Measurements from ENCODE around the gene DCN. TPM values are rescaled to one million over a fixed set of nuclear protein-coding genes. Genes with fewer than 3 reads are reported as not detected.

Gene DCN
- total RNA-seq, 1 donor, result 1,400 TPM

- H3K79me2 ChIP-seq (ENCODE audit: insufficient read depth, low read length), result peaks cover 15% of the 10 kb centered on the region
- H3K9me3 ChIP-seq (ENCODE audit: low read depth, low read length), result no peaks in the 10 kb centered on the region
- TF ChIP-seq, protein P1, sequence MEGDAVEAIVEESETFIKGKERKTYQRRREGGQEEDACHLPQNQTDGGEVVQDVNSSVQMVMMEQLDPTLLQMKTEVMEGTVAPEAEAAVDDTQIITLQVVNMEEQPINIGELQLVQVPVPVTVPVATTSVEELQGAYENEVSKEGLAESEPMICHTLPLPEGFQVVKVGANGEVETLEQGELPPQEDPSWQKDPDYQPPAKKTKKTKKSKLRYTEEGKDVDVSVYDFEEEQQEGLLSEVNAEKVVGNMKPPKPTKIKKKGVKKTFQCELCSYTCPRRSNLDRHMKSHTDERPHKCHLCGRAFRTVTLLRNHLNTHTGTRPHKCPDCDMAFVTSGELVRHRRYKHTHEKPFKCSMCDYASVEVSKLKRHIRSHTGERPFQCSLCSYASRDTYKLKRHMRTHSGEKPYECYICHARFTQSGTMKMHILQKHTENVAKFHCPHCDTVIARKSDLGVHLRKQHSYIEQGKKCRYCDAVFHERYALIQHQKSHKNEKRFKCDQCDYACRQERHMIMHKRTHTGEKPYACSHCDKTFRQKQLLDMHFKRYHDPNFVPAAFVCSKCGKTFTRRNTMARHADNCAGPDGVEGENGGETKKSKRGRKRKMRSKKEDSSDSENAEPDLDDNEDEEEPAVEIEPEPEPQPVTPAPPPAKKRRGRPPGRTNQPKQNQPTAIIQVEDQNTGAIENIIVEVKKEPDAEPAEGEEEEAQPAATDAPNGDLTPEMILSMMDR (IDR thresholded peaks at IDR 0.05; ENCODE audit: extremely low read depth, low read depth, low read length), result no peak
- H3K27me3 ChIP-seq (ENCODE audit: insufficient read depth, low read length), result no peaks in the 10 kb centered on the region
- no peak overlapping the region for H3K4me2 ChIP-seq (ENCODE audit: insufficient read depth, low read length)
- no peaks in the 10 kb centered on the region for H3K36me3 ChIP-seq (ENCODE audit: insufficient read depth, low read length)
- no peak overlapping the region for H3K4me3 ChIP-seq (ENCODE audit: insufficient read depth, low read length)
- no peak overlapping the region for H3K27ac ChIP-seq (ENCODE audit: low read depth, low read length)
- peaks cover 34% of the 10 kb centered on the region for H3K4me1 ChIP-seq (ENCODE audit: insufficient read depth, low read length)
- no peaks in the 10 kb centered on the region for H4K20me1 ChIP-seq (ENCODE audit: insufficient read depth, low read length)
- no peak overlapping the region for H2AFZ ChIP-seq (ENCODE audit: low read length)
- DNase-seq (ENCODE audit: insufficient read length, low spot score, missing footprints), result no peak
These were observed 2.8 kb upstream of the DCN start for GRCh38 chr12:91185421-91185820.

DNA sequence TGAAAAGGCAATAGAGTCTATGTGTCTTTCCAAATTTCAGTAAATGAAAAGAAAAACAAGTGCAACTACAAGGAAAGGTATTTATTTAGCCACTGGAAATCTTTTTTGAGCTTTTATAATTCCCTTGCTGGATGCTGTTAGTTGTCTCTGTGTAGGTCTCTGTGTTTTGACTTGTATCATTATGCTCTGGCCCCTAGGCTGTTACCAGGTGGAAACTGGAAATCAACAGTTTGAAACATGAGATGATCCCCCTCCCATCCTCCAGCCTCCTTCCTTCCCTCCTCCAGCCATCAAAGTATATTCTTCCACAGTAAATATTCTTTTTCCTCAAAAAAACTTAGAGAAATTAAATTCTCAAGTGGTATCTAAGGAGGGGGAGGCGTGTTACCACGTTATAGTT is 934 bp upstream of the DCN start:
- H3K4me2 ChIP-seq (ENCODE audit: insufficient read depth, low read length), result peak overlapping the region; percentile 76
- no peaks in the 10 kb centered on the region for H3K36me3 ChIP-seq (ENCODE audit: insufficient read depth, low read length)
- H2AFZ ChIP-seq (ENCODE audit: low read length), result peak overlapping the region; percentile 16
- peaks cover 34% of the 10 kb centered on the region for H3K4me1 ChIP-seq (ENCODE audit: insufficient read depth, low read length)
- no peaks in the 10 kb centered on the region for H3K27me3 ChIP-seq (ENCODE audit: insufficient read depth, low read length)
- H3K79me2 ChIP-seq (ENCODE audit: insufficient read depth, low read length), result peaks cover 30% of the 10 kb centered on the region
- no peaks in the 10 kb centered on the region for H4K20me1 ChIP-seq (ENCODE audit: insufficient read depth, low read length)
- TF ChIP-seq, protein P1 (IDR thresholded peaks at IDR 0.05; ENCODE audit: extremely low read depth, low read depth, low read length), result no peak
- no peaks in the 10 kb centered on the region for H3K9me3 ChIP-seq (ENCODE audit: low read depth, low read length)
- H3K27ac ChIP-seq (ENCODE audit: low read depth, low read length), result peak overlapping the region; percentile 70
- no peak for DNase-seq (ENCODE audit: insufficient read length, low spot score, missing footprints)
- no peak overlapping the region for H3K4me3 ChIP-seq (ENCODE audit: insufficient read depth, low read length)

DNA sequence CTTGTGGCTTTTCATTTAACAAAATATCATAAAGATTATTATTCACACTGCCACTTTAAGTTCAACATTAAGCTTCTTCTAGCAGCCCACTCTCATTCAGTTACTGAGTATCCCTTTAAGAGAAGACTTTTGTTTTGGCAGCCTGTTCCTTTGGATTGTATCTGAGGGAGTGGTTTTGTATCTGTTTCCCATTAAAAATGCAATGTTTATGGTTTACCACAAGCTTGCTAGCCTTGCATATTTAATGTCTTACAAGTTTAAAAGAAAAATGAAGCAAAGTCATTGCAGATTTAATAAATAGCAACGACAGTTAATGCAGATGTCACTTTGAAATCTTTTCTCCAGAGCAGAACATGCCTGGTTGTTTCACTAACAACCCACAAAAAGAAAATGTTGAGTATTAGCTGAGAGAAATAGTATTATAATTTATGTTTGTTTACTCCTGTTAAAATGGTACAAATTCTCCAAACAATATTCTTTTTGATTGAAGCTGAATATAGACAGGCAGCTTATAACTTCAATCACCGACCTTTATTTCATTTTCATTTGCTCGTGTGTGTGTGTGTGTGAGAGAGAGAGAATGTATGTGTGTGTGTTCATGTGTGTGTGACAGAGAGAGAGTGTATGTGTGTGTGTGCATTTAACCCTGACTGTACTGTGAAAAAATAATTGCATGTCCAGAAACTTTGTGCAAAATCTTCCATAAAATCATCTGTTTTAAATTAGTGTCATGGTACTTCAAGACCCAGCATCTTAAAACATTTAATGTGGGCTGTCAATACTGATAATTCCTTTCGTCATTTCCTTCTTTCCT is 1.8 kb downstream of the DCN start:
- no peaks in the 10 kb centered on the region for H4K20me1 ChIP-seq (ENCODE audit: insufficient read depth, low read length)
- H3K27ac ChIP-seq (ENCODE audit: low read depth, low read length), result peak overlapping the region; percentile 70
- H3K4me1 ChIP-seq (ENCODE audit: insufficient read depth, low read length), result peaks cover 53% of the 10 kb centered on the region

More for the DNA sequence above, 1.8 kb downstream of the DCN start:
- TF ChIP-seq, protein P1 (IDR thresholded peaks at IDR 0.05; ENCODE audit: extremely low read depth, low read depth, low read length), result no peak
- Histone ChIP-seq H3K9me3 (ENCODE audit: low read depth, low read length) (no peaks in the 10 kb centered on the region), H3K4me3 (ENCODE audit: insufficient read depth, low read length) (peak overlapping the region; percentile 73), H3K4me2 (ENCODE audit: insufficient read depth, low read length) (peak overlapping the region; percentile 76), H3K36me3 (ENCODE audit: insufficient read depth, low read length) (peaks cover 5% of the 10 kb centered on the region), H2AFZ (ENCODE audit: low read length) (peak overlapping the region; percentile 1), H3K79me2 (ENCODE audit: insufficient read depth, low read length) (peaks cover 38% of the 10 kb centered on the region), H3K27me3 (ENCODE audit: insufficient read depth, low read length) (no peaks in the 10 kb centered on the region)
- DNase-seq (ENCODE audit: insufficient read length, low spot score, missing footprints), result no peak

All from osteoblast (primary cell).